ENCODE results near the gene LDB2. TPM values are rescaled to one million over a fixed set of nuclear protein-coding genes. Genes with fewer than 3 reads are reported as not detected.
A peak's percentile ranks its signal among the peaks of the same experiment; 100 is the strongest.

The LDB2 gene
- polyA plus RNA-seq, 4 donors = 85.7 to 106 (median 92.1) TPM

DNA sequence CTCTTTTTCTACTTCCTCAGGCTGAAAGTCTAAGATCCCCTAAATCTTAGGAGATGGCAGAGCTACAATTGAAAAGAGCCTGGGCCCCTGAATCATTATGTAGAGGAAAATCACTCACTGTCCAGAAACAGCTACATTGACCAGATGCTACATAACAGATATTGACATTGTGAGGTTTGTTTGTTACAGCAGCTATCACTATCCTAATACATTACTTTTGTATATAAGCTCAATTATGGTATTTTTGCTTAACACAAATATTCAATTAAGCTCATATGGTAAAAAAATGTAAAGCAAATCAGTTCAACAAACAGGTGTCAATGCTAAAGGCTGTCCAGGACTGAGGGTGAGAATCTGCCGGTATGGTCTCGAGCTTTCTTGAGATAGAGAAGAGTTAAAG is 89.4 kb downstream of the LDB2 start:
- no peak for DNase-seq (ENCODE audit: low read depth in 4 of 4, low spot score in 2 of 4)

DNA sequence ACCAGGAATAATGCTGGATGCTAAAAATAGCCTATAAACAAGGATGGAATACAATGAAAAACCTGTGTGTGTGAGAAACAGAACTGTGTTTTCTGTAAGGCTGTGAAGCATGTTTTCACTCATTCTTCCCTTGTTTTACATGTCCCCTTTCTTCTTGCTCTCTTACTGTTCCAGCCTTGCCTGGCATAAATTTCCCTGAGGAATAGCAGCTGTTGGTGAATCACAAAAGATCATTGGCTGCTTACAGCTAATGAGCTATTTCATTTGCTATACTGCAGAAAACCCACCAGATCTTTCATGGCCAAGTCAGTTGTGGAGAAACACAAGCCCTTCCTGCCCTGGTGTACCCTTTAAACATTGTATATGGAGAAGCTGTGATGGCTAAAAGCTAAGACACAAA is 91.1 kb downstream of the LDB2 start:
- peak in 1 of 4 donors; percentile 28 for DNase-seq (ENCODE audit: low read depth in 4 of 4, low spot score in 2 of 4)

DNA sequence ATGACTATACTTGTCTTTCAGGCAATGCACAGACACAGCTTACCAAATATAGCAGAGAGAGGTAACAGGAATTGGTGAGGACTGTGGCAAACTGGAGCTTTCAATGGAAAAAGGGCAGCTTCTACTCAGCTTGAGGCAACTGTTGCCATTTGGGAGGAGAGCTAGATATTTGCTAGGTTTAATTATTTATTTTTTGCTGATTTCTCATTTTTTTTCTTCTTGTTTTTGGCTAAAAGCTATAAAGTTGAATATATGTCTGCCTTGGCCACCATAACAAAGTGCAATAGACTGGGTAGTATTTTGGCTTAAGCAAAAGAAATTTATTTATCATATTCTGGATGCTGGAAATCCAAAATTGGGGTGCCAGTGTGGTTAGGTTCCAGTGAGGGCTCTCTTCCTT is 93.9 kb downstream of the LDB2 start:
- no peak for DNase-seq (ENCODE audit: low read depth in 4 of 4, low spot score in 2 of 4)

DNA sequence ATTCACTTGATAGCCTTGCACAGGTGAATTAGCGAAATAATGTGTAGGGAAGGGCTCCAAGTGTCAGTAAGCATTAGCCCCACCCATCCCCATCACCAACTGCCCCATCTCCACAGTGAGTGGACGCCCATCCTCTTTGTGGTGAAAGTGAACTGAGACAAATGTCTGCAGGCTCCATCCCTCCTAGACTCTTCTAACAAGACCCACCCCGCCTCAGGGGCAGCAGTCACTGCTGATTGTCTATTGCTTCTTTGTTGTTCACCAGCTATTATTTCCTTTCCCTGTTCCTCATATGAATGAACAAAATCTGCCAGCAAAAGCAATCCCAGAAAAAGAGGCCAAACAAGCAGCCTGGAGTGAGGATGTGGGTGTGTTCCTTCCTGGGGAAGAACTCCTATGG is 96.4 kb downstream of the LDB2 start:
- no peak for DNase-seq (ENCODE audit: low read depth in 4 of 4, low spot score in 2 of 4)

DNA sequence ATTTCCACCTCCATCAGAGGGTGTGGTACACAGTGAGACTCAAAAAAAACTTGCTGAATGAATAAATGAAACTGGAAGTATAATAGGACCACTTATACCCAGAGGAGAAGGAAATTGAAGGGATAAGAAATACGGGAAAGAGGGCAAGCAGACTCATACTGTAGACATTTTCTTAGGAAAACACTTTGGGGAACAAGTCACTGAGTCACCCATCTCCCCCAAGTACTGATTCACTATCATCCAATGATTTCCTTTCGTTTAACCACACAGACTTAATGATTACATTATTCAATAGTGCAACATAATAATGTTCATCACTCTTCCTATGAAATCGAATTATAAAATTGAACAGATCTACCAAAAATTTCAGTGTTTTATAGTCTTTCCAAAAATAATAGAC is 97.1 kb downstream of the LDB2 start:
- no peak for DNase-seq (ENCODE audit: low read depth in 4 of 4, low spot score in 2 of 4)

DNA sequence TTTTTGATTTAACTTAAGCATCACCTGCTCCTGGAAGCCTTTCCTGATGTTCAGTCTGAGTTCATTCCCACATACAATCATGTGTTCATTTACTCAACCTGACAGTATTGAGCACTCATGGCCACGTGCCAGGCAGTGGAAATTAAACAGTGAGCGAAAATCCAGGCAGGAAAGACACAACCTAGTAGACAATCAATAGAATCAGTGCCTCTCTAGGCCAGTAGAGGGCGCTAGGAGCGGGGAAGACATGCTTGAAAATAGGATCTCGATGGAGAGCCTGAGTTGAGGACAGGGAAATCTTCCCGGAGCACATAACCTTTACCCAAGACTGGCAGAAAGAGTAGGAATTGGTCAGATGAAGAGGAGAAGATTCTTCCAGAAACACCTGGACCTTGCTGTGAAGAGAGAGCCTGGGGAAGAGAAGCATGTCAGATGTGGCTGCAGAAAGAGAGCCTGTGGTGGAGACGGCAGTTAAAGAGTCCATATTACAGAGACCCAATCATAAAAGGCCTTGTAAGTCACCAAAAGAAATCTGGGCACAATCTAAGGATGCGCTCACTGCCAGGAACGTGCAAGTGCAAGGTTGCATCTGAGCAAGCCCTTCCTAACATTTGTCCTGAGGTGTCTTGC is 103.5 kb downstream of the LDB2 start:
- DNase-seq (ENCODE audit: low read depth in 4 of 4, low spot score in 2 of 4) = no peak

- DNase-seq (ENCODE audit: low read depth in 4 of 4, low spot score in 2 of 4) = no peak
These were observed 107.0 kb downstream of the LDB2 start for GRCh38 chr4:16791460-16791859.

GRCh38 chr4:16790508-16790907 is 107.9 kb downstream of the LDB2 start:
- no peak for DNase-seq (ENCODE audit: low read depth in 4 of 4, low spot score in 2 of 4)

- no peak for DNase-seq (ENCODE audit: low read depth in 4 of 4, low spot score in 2 of 4)
These were observed 109.6 kb downstream of the LDB2 start for GRCh38 chr4:16788868-16789267.

GRCh38 chr4:16785793-16786527 is 112.5 kb downstream of the LDB2 start:
- DNase-seq (ENCODE audit: low read depth in 4 of 4, low spot score in 2 of 4) = no peak

DNA sequence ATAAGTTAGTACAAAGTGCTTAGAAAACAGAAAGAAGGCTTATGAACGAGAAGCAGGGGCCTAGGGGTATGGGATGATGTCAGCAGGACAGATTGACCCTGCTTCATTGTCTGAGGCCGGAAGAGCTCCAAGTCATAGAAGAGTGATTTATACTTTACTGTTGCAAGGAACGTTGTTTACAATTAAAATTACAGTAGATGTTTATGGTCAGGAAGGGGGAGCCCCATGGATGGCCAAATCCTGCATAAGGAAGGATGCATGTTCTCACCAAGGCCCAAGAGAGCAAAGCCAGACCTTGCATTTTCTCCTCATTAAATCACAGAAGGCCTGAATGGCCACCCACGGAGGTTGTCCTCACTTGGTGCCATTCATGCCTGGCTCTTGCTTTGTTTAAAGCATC is 115.3 kb downstream of the LDB2 start:
- no peak for DNase-seq (ENCODE audit: low read depth in 4 of 4, low spot score in 2 of 4)

DNA sequence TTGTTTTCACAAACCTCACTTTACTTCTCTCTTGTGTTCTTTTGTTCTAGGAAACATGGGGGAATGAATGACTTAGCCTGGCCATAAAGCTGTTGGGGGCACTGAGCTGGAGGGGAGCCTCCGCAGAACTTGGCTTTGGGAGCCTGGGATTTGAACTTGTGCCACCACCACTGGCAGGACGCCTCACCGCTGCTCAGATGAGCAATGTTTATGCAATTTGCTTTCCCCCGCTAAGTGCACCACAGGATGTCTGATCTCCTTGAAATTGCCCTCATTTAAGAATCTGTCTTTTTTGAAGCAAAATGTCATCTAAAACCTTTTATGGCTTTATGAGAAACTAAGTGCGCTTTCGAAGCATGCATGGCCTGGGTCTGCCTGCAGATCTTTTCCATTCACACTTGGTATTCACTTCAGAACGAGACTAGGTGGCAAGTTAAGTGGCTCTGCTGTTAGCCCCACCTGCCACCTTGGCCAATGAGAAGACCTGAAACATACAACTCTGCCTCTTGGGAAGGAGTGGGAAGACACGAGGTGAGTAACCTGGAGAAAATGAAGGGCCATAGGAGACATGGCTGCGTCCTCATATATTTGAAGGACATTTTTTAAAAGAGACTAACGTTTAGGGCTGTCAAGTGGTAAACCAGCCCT is 119.3 kb downstream of the LDB2 start:
- DNase-seq (ENCODE audit: low read depth in 4 of 4, low spot score in 2 of 4) = no peak

DNA sequence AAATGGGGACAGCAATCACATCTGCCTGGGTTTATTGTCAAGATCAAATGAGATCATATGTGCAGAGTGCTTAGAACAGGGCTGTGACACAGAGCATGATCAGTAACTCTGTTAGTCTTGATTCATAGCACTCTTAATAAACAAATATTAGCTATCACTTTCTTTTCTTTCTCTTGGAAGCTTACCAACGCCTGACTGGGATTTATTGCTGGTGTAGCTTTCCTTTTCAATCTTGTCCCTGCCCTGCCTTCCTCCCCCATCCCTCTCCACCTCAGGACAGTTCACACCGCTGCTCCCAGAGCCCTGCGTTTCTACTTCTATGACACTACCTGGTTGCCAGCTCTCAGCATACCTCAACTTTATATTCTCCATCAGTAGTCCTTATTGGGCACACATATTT is 120.7 kb downstream of the LDB2 start:
- no peak for DNase-seq (ENCODE audit: low read depth in 4 of 4, low spot score in 2 of 4)

GRCh38 chr4:16775411-16776154 is 122.9 kb downstream of the LDB2 start:
- no peak for DNase-seq (ENCODE audit: low read depth in 4 of 4, low spot score in 2 of 4)

GRCh38 chr4:16772366-16772850 is 126.0 kb downstream of the LDB2 start:
- DNase-seq (ENCODE audit: low read depth in 4 of 4, low spot score in 2 of 4) = no peak

- DNase-seq (ENCODE audit: low read depth in 4 of 4, low spot score in 2 of 4) = no peak
These were observed 127.6 kb downstream of the LDB2 start for GRCh38 chr4:16770710-16771285.

- DNase-seq (ENCODE audit: low read depth in 4 of 4, low spot score in 2 of 4) = no peak
These were observed 130.6 kb downstream of the LDB2 start for GRCh38 chr4:16767861-16768260.

DNA sequence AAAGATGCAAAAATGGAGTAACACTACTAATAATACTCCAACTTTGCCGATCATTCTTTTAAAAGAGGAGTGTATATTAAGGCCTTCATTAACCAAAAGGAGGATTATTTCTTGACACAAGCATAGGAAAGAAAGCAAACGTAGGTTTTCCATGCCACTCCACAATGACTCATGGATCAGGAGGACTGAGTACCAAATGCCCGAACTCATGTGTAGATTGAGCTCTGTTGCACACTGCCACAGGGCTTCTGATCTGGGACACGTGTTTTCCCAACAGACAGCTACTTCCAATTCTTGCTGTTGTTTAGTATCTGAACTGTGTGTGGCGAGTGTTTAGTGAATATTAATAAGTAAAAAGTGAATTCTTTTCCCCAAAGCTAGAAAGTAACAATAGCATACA is 131.2 kb downstream of the LDB2 start:
- DNase-seq (ENCODE audit: low read depth in 4 of 4, low spot score in 2 of 4) = no peak

- no peak for DNase-seq (ENCODE audit: low read depth in 4 of 4, low spot score in 2 of 4)
These were observed 132.9 kb downstream of the LDB2 start for GRCh38 chr4:16765546-16765945.

DNA sequence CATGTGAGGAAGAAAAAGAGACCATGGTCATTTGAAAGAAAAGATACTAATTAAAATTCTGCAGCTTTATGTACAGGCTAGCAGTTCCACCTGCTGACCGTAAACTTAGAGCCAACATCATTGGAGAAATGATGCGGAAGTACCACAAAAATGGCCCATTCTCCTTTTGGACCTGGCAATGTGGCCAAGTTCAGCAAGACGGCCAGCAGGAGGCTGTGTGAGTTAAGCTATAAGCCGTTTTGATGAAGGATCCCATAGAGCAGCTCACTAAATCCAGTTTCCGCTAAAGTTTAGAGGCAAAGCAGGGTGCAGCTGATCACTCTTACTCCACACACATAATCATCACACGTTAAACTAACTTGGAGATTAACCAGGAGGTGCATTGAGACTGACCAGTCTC is 133.8 kb downstream of the LDB2 start:
- no peak for DNase-seq (ENCODE audit: low read depth in 4 of 4, low spot score in 2 of 4)

Measured in left renal cortex interstitium (tissue), 4 donors.